Ascending aorta (tissue), 2 donors: Measurements from ENCODE around the gene SEMA4B. TPM values are rescaled to one million over a fixed set of nuclear protein-coding genes. Genes with fewer than 3 reads are reported as not detected.

ENCODE experiments used
- DNase-seq, 2 donors: peaks; one replicate each; pipeline ENCODE4 v3.0.0-alpha.2; 2019; ENCODE audit warnings: low spot score in 2 of 2
- H3K27ac ChIP-seq, 2 donors: fragments of 200-600 bp; sonication (generic); one replicate each; pipeline ENCODE4 v1.5.1; 2016 to 2017; ENCODE audit warnings: mild to moderate bottlenecking in 1 of 2
- H3K27me3 ChIP-seq: fragments of 200-600 bp; sonication (generic); one replicate; pipeline ENCODE4 v1.5.1; 2017
- H3K36me3 ChIP-seq, 2 donors: fragments of 200-600 bp; sonication (generic); one replicate each; pipeline ENCODE4 v1.5.1; 2016
- H3K4me1 ChIP-seq, 2 donors: fragments of 200-600 bp; sonication (generic); one replicate each; pipeline ENCODE4 v1.5.1; 2016 to 2017; ENCODE audit warnings: mild to moderate bottlenecking in 1 of 2
- H3K4me3 ChIP-seq, 2 donors: fragments of 200-600 bp; sonication (generic); one replicate each; pipeline ENCODE4 v1.5.1; 2016 to 2017; ENCODE audit warnings: mild to moderate bottlenecking in 1 of 2
- H3K9me3 ChIP-seq, 2 donors: fragments of 200-600 bp; sonication (generic); one replicate each; pipeline ENCODE4 v1.5.1; 2016
- intact Hi-C: fragments of 100-400 bp; cut with DNase I; formaldehyde crosslinking; loops from one replicate; pipeline ENCODE4 v1.15.1; 2023
- total RNA-seq: library from RNA; depleted of rRNA; stranded (reverse); fragments of >200 nt; gene quantifications from one replicate; pipeline ENCODE4 v1.1.0, GENCODE V29; 2016
- TF ChIP-seq, protein P1 (sequence below), 3 experiments: fragments of 200-600 bp in 2 of 3; fragments of 450-650 bp in 1 of 3; sonication (generic) in 2 of 3; IDR thresholded peaks; one replicate each; pipeline ENCODE4 v1.5.1; 2016 to 2019; ENCODE audit warnings: antibody characterized with exemption in 3 of 3, mild to moderate bottlenecking in 1 of 3, moderate library complexity in 1 of 3

Gene SEMA4B
- total RNA-seq, 1 donor from 2014 or later, result 51.2 TPM

DNA sequence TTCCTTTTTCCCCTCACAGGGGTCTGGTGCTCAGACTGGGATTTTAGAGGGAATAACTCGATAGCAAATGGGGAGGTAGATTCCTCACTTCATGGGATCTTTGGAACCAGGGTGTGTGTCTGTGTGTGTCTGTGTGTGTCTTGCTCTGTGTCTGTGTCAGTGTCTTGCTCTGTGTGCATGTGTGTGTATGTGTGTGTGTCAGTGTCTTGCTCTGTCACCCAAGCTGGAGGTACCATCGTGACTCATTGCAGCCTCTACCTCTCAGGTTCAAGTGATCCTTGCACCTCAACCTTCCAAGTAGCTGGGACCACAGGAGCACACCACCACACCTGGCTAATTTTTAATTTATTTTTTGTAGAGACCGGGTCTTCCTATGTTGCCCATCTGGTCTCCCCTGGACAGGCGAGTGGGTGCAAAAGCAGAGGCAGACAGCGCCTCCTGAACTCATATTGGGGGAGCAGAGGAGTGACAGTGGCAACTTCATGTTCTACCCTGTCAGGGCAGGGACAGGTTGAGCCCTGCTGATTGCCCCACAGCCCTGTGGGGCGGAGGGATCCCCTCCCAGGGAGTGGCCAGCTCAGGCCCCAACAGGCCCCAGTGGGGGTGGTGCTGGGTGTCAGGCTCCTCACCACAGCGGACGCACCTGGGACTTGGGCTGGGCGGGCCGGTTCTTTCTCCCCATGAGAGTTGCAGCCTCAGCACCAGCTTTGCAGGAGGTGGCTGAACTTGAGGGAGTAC lies 10.4 kb upstream of the SEMA4B start:
- Histone ChIP-seq H3K27me3 (no peaks in the 10 kb centered on the region), H3K36me3 (no peaks in the 10 kb centered on the region), H3K4me1 (peaks cover 2 to 26% of the 10 kb centered on the region in 2 donors), H3K27ac (peak overlapping the region in 1 of 2 donors; percentile 60), H3K4me3 (no peak overlapping the region), H3K9me3 (no peaks in the 10 kb centered on the region)
- intact Hi-C loops, result no loop called here
- TF ChIP-seq, protein P1, sequence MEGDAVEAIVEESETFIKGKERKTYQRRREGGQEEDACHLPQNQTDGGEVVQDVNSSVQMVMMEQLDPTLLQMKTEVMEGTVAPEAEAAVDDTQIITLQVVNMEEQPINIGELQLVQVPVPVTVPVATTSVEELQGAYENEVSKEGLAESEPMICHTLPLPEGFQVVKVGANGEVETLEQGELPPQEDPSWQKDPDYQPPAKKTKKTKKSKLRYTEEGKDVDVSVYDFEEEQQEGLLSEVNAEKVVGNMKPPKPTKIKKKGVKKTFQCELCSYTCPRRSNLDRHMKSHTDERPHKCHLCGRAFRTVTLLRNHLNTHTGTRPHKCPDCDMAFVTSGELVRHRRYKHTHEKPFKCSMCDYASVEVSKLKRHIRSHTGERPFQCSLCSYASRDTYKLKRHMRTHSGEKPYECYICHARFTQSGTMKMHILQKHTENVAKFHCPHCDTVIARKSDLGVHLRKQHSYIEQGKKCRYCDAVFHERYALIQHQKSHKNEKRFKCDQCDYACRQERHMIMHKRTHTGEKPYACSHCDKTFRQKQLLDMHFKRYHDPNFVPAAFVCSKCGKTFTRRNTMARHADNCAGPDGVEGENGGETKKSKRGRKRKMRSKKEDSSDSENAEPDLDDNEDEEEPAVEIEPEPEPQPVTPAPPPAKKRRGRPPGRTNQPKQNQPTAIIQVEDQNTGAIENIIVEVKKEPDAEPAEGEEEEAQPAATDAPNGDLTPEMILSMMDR (IDR thresholded peaks at IDR 0.05), result no peak
- no peak for DNase-seq

DNA sequence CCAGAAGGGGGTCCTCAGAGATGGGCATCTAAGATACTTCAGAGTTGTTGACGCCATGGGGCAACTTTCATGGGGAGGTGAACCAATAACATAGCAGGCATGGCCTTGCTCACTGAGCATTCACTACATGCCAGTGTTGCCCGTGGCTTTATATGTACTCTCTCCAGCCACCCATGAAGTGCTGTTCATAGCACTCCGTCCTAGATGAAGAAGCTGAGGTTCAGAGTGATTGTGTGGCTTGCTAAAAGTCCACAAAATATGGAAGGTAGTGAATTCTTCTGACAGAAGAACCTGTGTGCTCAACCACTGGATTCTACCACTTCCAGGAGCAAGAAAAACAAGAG lies 9.8 kb upstream of the SEMA4B start:
- Histone ChIP-seq H3K27me3 (no peaks in the 10 kb centered on the region), H3K9me3 (no peaks in the 10 kb centered on the region), H3K27ac (peak overlapping the region; percentile 56 to 60), H3K36me3 (no peaks in the 10 kb centered on the region), H3K4me1 (peaks cover 2 to 26% of the 10 kb centered on the region in 2 donors), H3K4me3 (no peak overlapping the region)
- DNase-seq, result no peak
- TF ChIP-seq, protein P1 (IDR thresholded peaks at IDR 0.05), result no peak
- intact Hi-C loops, result no loop called here

DNA sequence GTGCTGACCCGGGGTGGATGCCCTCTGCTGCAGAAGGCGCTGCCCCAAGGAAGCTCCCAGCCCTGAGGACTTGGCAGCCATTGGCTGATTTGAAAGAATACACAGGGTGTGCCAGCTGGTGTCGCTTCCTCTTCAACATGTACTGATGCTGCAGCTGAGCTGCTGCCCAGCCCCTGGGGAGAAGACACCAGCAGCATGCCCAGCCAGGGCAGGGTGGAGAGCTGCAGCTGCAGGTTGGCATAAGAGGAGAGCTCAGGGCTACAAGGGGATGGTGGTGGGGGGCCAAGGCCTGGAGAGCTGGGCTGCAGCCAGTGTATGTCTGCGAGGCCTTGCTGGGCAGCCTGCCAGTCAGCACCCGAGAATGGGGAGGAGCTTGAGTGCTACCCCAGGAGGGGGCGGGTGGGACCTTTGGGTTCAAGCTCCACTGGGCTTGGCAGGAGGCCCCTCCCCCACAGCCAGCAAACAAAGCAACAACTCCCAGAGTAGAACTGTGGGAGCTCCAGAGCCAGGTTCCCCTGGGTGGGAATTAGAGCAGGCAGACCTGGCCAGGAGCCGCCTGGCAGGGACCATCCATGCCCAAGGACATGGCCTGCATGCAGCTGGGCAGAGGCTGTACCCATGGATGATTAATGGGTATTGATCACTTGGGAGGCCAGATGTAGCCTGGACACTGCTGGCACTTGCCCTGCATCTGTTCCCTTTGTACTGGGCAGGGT lies 9.2 kb upstream of the SEMA4B start:
- Histone ChIP-seq H3K27ac (peak overlapping the region; percentile 56 to 60), H3K9me3 (no peaks in the 10 kb centered on the region), H3K27me3 (no peaks in the 10 kb centered on the region), H3K4me3 (no peak overlapping the region), H3K36me3 (no peaks in the 10 kb centered on the region), H3K4me1 (peaks cover 2 to 25% of the 10 kb centered on the region in 2 donors)
- intact Hi-C loops, result no loop called here
- no peak for DNase-seq
- TF ChIP-seq, protein P1 (IDR thresholded peaks at IDR 0.05), result no peak

DNA sequence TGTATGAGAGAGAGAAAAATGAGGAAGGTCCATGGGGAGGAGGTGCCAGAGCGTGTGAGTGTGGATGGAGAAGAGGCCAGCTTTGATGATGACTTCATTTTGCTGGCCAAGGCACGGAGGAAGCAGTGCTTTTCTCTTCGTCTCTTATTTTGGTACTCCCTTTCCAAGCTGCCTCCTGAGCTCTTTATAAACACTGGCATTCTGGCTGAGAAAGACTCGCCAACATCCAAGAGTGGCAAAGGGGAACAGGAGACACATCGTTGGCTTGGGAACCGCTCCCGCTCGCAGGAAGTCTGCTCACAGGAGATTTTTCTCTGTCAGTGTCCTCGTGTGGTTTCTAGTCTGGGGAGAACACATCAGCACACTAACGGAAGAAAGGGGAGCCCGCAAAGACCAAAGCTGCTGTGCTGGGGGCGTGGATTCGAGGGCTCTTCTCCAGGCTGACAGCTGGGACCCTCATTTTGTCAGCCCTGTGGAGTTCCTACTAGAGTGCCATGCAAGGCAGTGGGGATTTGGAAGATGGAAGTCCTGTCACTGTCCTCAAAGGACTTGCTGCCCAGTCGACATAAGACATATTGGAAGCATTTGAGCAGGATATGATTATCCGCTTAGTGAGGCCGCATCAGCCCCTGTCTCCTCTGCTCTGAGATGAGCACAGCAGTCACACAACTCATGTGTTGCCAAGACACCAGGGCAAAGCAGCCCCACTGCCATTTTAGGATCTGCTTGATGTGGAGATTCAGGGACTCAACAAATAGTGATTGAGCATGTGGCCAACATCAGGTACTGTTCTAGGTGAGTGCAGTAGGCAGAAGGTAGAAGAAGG lies 8.0 kb upstream of the SEMA4B start:
- DNase-seq, result no peak
- no peak overlapping the region for H3K4me3 ChIP-seq
- H3K4me1 ChIP-seq, result peaks cover 2 to 23% of the 10 kb centered on the region in 2 donors

DNA sequence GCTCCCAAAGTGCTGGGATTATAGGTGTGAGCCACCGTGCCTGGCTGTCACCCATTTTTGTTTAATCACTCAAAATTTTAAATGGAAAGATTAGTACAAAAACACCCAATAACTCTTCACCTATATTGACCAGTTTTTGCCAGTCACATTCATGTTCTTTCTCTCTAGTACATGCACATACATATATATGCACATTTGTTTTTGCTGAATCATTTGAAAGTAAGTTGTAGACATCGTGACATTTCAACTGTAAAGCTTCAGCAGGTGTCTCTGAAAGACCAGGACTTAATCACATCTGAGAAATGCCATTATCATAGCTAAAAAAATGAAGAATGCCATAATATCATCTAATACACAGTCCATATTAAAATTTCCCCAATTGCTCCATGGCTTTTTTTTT lies 6.5 kb upstream of the SEMA4B start:
- no peak for DNase-seq
- Histone ChIP-seq H3K27ac (no peak overlapping the region), H3K4me1 (peaks cover 2 to 23% of the 10 kb centered on the region in 2 donors), H3K27me3 (no peaks in the 10 kb centered on the region), H3K36me3 (no peaks in the 10 kb centered on the region), H3K9me3 (no peaks in the 10 kb centered on the region), H3K4me3 (no peak overlapping the region)
- TF ChIP-seq, protein P1 (IDR thresholded peaks at IDR 0.05), result no peak
- intact Hi-C loops, result no loop called here

More for the DNA sequence above, 8.0 kb upstream of the SEMA4B start:
- TF ChIP-seq, protein P1 (IDR thresholded peaks at IDR 0.05), result no peak
- H3K27ac ChIP-seq, result peak overlapping the region; percentile 36 to 60
- no peaks in the 10 kb centered on the region for H3K36me3 ChIP-seq
- no peaks in the 10 kb centered on the region for H3K27me3 ChIP-seq
- intact Hi-C loops, result no loop called here
- no peaks in the 10 kb centered on the region for H3K9me3 ChIP-seq
